Anterior cingulate cortex (tissue), 58 donors: ENCODE measurements around the gene STX11.
"Not testable (repeated sequence)": the region's sequence is repeated elsewhere in the genome, so short reads cannot be mapped to it uniquely, and the experiment has no call there.

Experiments used
- DNase-seq, 58 donors: peaks; one replicate each; lab custom pipeline; 2025; lab: John Stamatoyannopoulos, UW

STX11 gene

DNA sequence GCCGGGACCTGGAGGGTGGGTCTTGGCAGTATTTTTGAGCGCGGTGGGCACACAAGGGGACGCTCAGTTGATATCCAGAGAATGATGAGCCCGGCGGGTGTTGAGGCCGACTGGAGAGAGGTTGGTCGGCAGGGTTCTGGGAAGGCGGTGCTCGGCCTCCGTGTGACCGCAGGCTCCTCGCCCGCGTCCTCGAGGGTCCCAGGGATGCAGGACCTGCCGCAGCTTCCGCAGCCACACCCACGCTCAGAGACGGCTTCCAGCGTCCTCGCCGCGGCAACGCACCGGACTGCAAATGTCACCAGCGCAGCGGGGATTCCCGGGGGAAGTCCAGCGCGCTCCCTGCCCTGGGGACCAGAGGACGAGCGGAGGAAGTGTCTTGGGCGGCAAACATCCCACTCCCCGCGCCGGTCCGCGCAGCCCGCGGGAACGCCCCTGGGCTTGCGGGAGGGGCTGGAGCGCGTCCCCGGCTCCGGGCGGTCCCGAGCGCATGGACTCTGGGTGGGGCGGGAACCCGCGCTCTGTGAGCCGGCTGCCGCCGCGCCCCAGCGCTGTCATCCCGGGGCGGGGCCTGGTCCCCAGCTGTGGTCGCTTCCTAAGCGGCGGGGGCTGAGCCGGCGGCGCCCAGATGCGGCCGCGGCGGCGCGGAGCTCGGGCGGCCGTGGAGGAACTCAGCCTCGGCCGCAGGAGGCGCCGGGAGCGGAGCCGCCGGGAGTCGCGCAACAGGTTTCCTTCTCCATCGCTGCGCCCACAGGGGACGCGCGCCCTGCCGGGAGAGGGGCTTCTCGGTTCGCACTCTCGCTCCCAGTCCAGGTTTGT, at the start of gene STX11:
Gene STX11, plus strand, starts transcription at position 624 of the 816 bp plus-strand sequence. CDS start 36,111 bp downstream, outside the sequence.
- DNase-seq, result peak in 34 of 58 donors; percentile 3 to 62 (median 20)

- DNase-seq, result no peak
These were observed 47.2 kb upstream of the STX11 start for GRCh38 chr6:144103026-144103563.

DNA sequence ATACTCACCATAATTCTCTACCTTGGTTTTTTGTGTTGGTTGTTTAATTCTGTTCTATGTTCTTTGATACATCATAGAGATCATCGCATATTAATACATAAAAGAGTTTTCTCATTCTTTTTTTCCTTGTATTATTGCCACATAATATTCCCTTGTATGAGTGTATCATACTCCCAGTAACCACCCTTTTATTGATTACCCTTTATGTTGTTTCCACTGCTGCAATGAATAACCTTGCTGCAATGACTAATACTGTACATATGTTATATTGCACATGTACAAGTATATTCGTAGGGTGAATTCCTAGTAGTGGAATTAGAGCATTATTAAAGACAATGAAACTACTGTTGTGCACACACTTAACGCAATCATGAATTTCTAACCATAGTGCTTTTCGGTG, 45.8 kb upstream of the STX11 start:
- no peak for DNase-seq

DNA sequence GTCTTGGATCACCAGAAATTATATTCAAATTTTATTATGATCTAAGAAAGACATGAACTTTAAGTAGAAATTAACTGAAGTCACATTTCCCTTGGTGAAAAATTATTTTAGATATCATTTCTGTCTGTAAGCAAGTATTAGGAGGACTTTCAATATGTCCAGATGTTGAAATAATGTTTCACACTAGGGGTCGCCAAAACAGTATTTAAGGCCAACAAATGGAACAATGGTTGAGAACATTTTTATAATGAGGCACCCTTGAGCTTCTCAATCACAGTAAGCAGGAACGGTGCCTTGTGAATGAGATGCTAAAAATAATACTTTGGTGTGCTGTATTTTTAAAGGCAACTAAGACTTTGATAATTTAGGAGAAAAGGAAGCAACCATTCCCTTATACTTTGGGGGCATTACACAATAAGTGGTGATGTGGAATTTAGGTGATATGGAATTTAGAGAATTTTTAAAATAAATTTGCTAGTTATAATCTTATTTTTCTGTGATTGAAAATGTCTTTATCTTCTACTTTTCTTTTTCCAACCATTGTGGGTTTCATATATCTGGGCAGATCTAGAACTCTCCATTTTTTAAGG, 45.3 kb upstream of the STX11 start:
- peak in 4 of 58 donors; percentile 1 to 64 (median 20) for DNase-seq

GRCh38 chr6:144106206-144106605, 44.1 kb upstream of the STX11 start:
- no peak for DNase-seq

DNA sequence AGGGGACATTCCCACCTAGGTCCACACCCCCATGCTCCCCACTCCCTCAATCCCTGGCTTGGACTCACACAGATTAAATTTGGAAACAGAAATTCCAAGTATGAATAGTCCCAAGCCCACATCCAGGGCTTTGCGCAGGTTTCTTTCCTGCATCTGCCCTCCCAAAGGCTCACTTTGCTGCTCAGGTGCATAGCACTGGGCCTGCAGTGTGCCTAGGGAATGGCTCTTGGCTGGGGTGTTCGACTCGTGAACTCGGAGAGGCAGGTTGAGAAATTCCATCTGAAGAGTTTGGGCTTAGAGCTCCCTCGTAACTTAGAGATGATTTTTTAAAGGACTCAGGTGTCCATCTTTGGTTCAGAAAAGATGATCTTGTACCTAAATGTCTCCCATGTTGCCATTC, 40.1 kb upstream of the STX11 start:
- DNase-seq, result no peak

DNA sequence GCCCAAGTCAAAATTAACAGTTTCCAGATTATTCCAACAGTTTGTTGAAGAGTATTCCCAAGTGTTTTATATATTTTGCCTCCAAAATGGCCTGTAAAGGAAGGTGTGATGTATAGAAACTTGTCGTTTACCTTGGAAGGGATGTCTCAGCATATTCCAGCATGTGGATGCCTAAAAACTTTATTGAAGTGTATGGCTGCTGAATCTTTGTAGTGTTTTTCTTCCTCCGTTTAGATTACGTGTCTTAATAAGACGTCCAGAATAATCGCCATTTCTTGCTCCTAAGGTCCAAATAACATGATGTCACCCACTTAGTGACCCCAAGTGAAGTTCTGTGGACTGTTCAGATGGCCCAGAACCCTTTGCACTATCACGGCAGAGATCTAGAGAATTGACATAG, 37.0 kb upstream of the STX11 start:
- DNase-seq, result no peak

DNA sequence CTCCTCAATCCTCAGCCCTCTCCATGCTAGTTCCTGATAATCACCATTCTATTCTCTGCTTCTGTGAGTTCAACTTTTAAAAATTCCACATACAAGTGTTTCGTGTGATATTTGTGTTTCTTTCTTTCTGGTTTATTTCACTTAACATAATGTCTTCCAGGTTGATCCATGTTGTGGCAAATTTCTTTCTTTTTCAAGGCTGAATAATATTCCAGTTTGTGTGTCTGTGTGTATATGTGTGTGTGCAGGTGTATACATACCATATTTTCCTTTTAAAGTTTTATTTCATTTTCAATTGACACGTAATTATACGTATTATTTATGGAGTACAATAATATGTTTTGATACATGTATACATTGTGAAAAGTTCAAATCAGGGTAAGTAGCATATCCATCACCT, 35.1 kb upstream of the STX11 start:
- no peak for DNase-seq

DNA sequence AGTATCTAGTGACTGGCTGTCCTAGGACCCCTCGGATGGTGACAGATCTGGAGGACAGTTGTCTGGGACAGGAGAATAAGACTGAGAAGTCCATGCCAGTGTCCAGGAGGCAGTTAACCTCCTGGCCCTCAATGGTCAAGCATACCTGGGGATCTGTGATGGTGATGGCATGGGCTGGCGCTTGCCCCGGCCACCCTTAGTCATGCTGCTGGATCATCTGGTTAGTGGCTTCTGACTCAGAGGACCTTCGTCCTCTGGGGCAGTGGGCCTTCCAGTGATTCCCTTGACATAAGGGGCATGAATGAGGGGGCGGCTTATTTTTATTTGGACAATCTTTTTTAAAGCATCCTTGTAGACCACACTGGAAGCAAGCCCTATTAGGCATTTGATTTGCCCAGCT, 30.9 kb upstream of the STX11 start:
- DNase-seq, result no peak

GRCh38 chr6:144122861-144123260, 27.5 kb upstream of the STX11 start:
- DNase-seq, result no peak

- no peak for DNase-seq
These were observed 26.9 kb upstream of the STX11 start for GRCh38 chr6:144123421-144123820.

GRCh38 chr6:144123836-144124235, 26.5 kb upstream of the STX11 start:
- no peak for DNase-seq

- DNase-seq, result no peak
These were observed 23.2 kb upstream of the STX11 start for GRCh38 chr6:144127097-144127496.

DNA sequence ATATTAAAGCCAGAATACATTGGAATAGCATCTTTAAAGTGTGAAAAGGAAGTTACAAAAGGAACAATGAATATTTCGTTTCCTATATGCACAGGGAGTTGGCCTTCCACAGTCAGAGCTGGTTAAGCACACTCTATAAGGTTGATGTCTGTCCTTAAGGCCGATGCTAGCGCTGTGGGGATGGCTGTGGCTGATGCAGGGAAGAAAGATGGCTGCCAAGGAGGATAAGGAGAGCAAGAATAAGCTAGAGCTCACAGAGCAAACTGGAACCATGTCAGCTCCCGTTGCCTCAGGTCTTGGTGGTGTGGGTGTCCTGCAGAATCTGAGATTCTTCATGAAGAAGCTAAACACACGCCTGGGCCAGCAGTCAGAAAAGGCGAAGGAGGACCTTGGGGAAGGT, 20.8 kb upstream of the STX11 start:
- no peak for DNase-seq

- no peak for DNase-seq
These were observed 19.0 kb upstream of the STX11 start for GRCh38 chr6:144131248-144131709.

DNA sequence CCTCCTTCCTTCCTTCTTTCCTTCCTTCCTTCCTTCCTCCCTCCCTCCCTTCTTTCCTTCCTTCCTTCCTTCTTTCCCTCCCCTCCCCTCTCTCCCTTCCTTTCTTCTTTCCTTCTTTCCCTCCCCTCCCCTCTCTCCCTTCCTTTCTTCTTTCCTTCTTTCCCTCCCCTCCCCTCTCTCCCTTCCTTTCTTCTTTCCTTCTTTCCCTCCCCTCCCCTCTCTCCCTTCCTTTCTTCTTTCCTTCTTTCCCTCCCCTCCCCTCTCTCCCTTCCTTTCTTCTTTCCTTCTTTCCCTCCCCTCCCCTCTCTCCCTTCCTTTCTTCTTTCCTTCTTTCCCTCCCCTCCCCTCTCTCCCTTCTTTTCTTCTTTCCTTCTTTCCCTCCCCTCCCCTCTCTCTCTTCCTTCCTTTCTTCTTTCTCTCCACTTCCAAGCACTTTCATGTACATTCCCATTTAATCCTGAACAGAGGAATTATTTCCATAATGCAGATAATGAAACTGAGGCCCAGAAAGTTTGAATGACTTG, 18.1 kb upstream of the STX11 start:
- DNase-seq, result not testable (repeated sequence)

- DNase-seq, result no peak
These were observed 17.0 kb upstream of the STX11 start for GRCh38 chr6:144133225-144133821.

DNA sequence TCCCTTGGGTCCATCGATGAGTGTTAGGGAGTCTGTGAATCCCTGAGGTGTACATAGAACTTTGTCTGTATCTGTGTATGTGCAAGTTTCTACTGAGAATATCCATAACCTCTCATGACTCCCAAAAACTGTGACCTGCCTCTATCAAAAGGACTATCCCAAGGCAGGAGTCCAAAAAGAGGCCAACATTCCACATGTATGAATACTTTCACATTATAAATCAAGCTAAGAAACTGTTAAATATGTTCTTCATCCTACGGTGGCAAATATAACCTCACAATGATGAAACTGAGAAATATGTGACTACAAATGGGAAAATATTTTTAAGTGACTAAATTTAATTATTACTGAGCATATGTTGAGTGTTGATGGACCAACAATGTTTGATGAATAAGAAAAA, 16.1 kb upstream of the STX11 start:
- DNase-seq, result no peak

DNA sequence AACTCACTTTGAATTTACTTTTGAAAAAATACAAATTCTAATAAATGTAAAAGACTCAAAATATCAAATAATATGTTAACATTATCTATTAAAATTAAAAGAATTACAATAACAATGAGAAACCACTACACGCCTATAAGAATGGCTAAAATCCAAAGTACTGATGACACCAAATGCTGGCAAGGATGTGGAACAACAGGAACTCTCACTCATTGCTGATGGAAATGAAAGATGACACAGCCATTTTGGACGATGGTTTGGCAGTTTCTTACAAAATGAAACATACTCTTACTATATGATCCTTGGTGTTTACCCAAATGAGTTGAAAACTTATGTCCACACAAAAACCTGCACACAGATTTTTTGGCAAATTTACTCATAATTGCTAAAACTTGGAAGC, 15.6 kb upstream of the STX11 start:
- no peak for DNase-seq

- DNase-seq, result no peak
These were observed 11.8 kb upstream of the STX11 start for GRCh38 chr6:144138542-144138941.

DNA sequence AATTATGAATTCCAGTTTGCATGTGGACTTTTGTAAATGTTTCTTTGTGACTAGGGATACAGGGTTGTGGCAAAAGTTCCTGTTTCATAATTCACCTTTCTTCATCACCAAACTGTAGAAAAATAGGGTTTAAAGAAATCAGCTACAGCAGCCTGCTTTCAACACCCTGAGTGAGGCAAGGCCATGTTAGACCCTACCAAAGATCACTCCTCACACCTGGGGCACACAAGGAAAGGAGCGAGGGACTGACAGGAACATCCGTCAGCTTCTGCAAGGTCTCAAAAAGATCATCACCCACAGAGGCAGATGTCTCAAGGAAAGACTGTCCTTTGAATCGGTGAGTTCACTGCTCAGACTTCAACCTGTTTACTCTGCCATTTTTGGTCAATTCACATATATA, 10.5 kb upstream of the STX11 start:
- no peak for DNase-seq
